Astrocyte of the spinal cord (primary cell): ENCODE data around the gene VWA8.
A peak's percentile ranks its signal among the peaks of the same experiment; 100 is the strongest.

Source experiments
- DNase-seq: peaks from one replicate; pipeline ENCODE4 v3.0.0; 2011; ENCODE audit warnings: low read depth, low spot score
- H3K4me3 ChIP-seq: 2 replicates; pipeline ENCODE4 v1.5.1; 2011; ENCODE audit warnings: low read depth, mild to moderate bottlenecking, low read length, moderate library complexity
- in situ Hi-C: cut with HindIII; loops from 2 replicates; pipeline ENCODE4 v1.10.0; 2017; ENCODE audit warnings: low sequenced_read_pairs
- TF ChIP-seq, protein P1 (sequence below): IDR thresholded peaks from 2 replicates; pipeline ENCODE4 v1.5.1; 2012; ENCODE audit warnings: low read depth, mild to moderate bottlenecking, low read length, inconsistent platforms

Gene VWA8

GRCh38 chr13:41568972-41569351 is 391.9 kb downstream of the VWA8 start:
- TF ChIP-seq, protein P1, sequence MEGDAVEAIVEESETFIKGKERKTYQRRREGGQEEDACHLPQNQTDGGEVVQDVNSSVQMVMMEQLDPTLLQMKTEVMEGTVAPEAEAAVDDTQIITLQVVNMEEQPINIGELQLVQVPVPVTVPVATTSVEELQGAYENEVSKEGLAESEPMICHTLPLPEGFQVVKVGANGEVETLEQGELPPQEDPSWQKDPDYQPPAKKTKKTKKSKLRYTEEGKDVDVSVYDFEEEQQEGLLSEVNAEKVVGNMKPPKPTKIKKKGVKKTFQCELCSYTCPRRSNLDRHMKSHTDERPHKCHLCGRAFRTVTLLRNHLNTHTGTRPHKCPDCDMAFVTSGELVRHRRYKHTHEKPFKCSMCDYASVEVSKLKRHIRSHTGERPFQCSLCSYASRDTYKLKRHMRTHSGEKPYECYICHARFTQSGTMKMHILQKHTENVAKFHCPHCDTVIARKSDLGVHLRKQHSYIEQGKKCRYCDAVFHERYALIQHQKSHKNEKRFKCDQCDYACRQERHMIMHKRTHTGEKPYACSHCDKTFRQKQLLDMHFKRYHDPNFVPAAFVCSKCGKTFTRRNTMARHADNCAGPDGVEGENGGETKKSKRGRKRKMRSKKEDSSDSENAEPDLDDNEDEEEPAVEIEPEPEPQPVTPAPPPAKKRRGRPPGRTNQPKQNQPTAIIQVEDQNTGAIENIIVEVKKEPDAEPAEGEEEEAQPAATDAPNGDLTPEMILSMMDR, result no peak
- peak; percentile 85 for DNase-seq
- no peak overlapping the region for H3K4me3 ChIP-seq
- in situ Hi-C loops, result no loop called here

DNA sequence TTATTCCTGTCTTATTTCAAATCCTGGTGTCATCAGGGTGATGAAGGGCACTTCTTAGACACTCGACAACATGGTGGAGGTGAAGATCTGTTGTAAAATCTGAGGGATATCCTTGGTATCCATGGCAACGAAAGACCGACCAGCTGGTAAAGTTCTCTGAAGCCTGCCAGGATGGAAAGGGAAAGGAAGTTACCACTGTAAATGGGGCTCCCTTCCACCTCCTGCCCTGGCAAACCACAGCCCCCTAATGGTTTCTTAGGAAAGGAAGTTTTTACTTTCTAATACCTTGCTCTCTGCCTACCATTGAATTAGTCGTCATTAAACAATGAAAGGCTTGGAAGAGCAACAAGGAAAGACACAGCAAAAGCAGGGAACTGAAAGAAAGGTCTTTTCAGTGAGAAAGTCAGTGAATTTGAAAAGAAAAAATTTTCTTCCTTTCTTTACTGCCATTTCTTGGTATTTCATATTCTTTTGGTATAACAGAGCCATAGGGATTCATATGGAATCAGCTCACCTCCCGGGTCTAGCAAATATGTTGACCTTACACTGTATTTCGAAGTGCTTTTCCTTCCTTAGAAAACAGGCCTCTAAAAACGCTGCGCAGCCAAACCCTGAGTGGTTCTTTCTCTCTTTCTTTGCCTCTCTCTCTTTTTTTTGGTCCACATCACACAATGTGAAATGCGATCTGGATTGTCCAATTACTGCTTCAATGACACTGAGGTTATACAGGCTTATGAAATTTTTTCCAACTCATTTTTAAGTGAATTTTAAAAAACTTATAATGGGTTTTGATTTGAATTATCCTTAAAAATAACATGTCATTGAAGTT is 392.6 kb downstream of the VWA8 start:
- H3K4me3 ChIP-seq, result no peak overlapping the region
- TF ChIP-seq, protein P1, result no peak
- DNase-seq, result no peak
- in situ Hi-C loops, result no loop called here

GRCh38 chr13:41567363-41567762 is 393.5 kb downstream of the VWA8 start:
- in situ Hi-C loops, result no loop called here
- TF ChIP-seq, protein P1, result no peak
- DNase-seq, result no peak
- no peak overlapping the region for H3K4me3 ChIP-seq

DNA sequence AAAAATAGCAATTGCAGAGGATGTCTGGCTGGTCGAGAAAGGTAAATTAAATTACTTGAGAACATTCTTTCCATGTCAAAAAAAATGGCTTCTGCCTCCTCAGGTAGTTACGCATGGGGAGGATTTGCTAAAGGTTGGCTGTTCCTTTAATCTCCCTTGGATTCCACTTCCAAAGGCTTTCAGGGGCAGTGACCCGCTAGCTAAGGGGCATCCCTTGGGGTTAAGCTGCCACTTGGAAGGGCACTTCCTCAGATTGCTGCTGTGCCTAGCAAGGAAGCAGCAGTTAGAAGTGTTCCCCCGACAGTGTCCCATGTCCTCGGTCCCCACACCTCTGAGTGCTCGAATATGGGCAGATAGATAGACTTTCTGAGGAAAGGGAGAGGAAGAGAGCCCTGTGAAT is 395.1 kb downstream of the VWA8 start:
- in situ Hi-C loops, result no loop called here
- TF ChIP-seq, protein P1, result no peak
- H3K4me3 ChIP-seq, result no peak overlapping the region
- DNase-seq, result no peak

GRCh38 chr13:41565216-41565615 is 395.7 kb downstream of the VWA8 start:
- in situ Hi-C loops, result no loop called here
- H3K4me3 ChIP-seq, result no peak overlapping the region
- DNase-seq, result peak; percentile 91
- TF ChIP-seq, protein P1, result no peak

DNA sequence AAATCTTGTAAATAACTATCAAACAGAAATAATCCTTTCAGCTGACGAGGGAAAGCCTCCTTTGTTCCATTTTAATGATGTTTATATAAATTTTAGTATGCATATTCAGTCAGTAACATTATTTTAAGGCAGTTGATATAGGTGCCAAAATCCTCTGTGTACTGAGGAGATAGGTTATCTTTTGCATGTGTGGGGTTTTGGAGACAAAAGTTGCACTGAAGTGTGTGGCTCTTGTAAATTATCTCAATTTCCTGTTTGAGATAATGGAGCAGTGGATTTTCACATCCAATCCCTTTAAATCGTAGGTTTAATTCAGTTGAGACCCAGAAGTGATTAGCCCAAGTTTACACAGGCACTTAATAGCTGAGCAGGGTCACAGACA is 396.9 kb downstream of the VWA8 start:
- in situ Hi-C loops, result no loop called here
- no peak overlapping the region for H3K4me3 ChIP-seq
- TF ChIP-seq, protein P1, result no peak
- DNase-seq, result no peak
